ENCODE data around the gene ELOVL6. TPM values are rescaled to one million over a fixed set of nuclear protein-coding genes. Genes with fewer than 3 reads are reported as not detected.

ELOVL6 gene
- polyA plus RNA-seq, 1 experiment: 30.7 TPM

- ChIA-PET POLR2A (no interaction called here), CTCF (no interaction called here)
- no peaks in the 10 kb centered on the region for H3K9me3 ChIP-seq (ENCODE audit: control insufficient read depth, insufficient read depth, low read length)
- no peak overlapping the region for H3K4me3 ChIP-seq (ENCODE audit: low read depth, low read length)
- H3K27me3 ChIP-seq (ENCODE audit: control insufficient read depth, insufficient read depth, low read length): no peaks in the 10 kb centered on the region
- DNase-seq (ENCODE audit: low read depth, low spot score): no peak
- H3K27ac ChIP-seq (ENCODE audit: low read depth, low read length): no peak overlapping the region
- no peak for TF ChIP-seq CTCF (IDR thresholded peaks at IDR 0.05; ENCODE audit: low read depth, low read length)
Measured at GRCh38 chr4:110183058-110183457, 15.4 kb downstream of the ELOVL6 start.

GRCh38 chr4:110181890-110182289 is 16.5 kb downstream of the ELOVL6 start:
- ChIA-PET POLR2A (no interaction called here), CTCF (no interaction called here)
- H3K9me3 ChIP-seq (ENCODE audit: control insufficient read depth, insufficient read depth, low read length): no peaks in the 10 kb centered on the region
- no peak overlapping the region for H3K27ac ChIP-seq (ENCODE audit: low read depth, low read length)
- TF ChIP-seq CTCF (IDR thresholded peaks at IDR 0.05; ENCODE audit: low read depth, low read length): no peak
- no peak overlapping the region for H3K4me3 ChIP-seq (ENCODE audit: low read depth, low read length)
- DNase-seq (ENCODE audit: low read depth, low spot score): no peak
- no peaks in the 10 kb centered on the region for H3K27me3 ChIP-seq (ENCODE audit: control insufficient read depth, insufficient read depth, low read length)

GRCh38 chr4:110175634-110176033 is 22.8 kb downstream of the ELOVL6 start:
- no peaks in the 10 kb centered on the region for H3K9me3 ChIP-seq (ENCODE audit: control insufficient read depth, insufficient read depth, low read length)
- TF ChIP-seq CTCF (IDR thresholded peaks at IDR 0.05; ENCODE audit: low read depth, low read length): no peak
- DNase-seq (ENCODE audit: low read depth, low spot score): no peak
- H3K27me3 ChIP-seq (ENCODE audit: control insufficient read depth, insufficient read depth, low read length): no peaks in the 10 kb centered on the region
- H3K27ac ChIP-seq (ENCODE audit: low read depth, low read length): no peak overlapping the region
- ChIA-PET CTCF (interaction anchor here (0.6 to 1.1 kb wide), 4 partner anchors 8 to 177 kb away, joined by 3 read pairs; no protein-coding TSS in a partner anchor), POLR2A (no interaction called here)
- no peak overlapping the region for H3K4me3 ChIP-seq (ENCODE audit: low read depth, low read length)

- Histone ChIP-seq H3K4me3 (ENCODE audit: low read depth, low read length) (no peak overlapping the region), H3K9me3 (ENCODE audit: control insufficient read depth, insufficient read depth, low read length) (no peaks in the 10 kb centered on the region), H3K27ac (ENCODE audit: low read depth, low read length) (no peak overlapping the region), H3K27me3 (ENCODE audit: control insufficient read depth, insufficient read depth, low read length) (no peaks in the 10 kb centered on the region)
- ChIA-PET POLR2A (no interaction called here), CTCF (no interaction called here)
- DNase-seq (ENCODE audit: low read depth, low spot score): no peak
- TF ChIP-seq CTCF (IDR thresholded peaks at IDR 0.05; ENCODE audit: low read depth, low read length): no peak
Measured at GRCh38 chr4:110172972-110173371, 25.4 kb downstream of the ELOVL6 start.

GRCh38 chr4:110171971-110172370 is 26.4 kb downstream of the ELOVL6 start:
- no peak overlapping the region for H3K4me3 ChIP-seq (ENCODE audit: low read depth, low read length)
- no peak for DNase-seq (ENCODE audit: low read depth, low spot score)
- H3K9me3 ChIP-seq (ENCODE audit: control insufficient read depth, insufficient read depth, low read length): no peaks in the 10 kb centered on the region
- no peak for TF ChIP-seq CTCF (IDR thresholded peaks at IDR 0.05; ENCODE audit: low read depth, low read length)
- CTCF ChIA-PET: interaction anchor here (0.9 kb wide), 1 partner anchor 121 kb away, joined by 4 read pairs; no protein-coding TSS in a partner anchor
- H3K27ac ChIP-seq (ENCODE audit: low read depth, low read length): no peak overlapping the region
- H3K27me3 ChIP-seq (ENCODE audit: control insufficient read depth, insufficient read depth, low read length): no peaks in the 10 kb centered on the region
- POLR2A ChIA-PET: no interaction called here

Data from AG04450 (cell line).